Measurements from ENCODE around the gene ZSWIM5. TPM values are rescaled to one million over a fixed set of nuclear protein-coding genes. Genes with fewer than 3 reads are reported as not detected.

The ZSWIM5 gene
- total and polyA plus RNA-seq, 9 of the 15 experiments (the other 6 are each of a cell fraction or from before 2014, with no cell fraction given), result under 0.01 to 0.07 (median 0.03) TPM; not detected in 3

DNA sequence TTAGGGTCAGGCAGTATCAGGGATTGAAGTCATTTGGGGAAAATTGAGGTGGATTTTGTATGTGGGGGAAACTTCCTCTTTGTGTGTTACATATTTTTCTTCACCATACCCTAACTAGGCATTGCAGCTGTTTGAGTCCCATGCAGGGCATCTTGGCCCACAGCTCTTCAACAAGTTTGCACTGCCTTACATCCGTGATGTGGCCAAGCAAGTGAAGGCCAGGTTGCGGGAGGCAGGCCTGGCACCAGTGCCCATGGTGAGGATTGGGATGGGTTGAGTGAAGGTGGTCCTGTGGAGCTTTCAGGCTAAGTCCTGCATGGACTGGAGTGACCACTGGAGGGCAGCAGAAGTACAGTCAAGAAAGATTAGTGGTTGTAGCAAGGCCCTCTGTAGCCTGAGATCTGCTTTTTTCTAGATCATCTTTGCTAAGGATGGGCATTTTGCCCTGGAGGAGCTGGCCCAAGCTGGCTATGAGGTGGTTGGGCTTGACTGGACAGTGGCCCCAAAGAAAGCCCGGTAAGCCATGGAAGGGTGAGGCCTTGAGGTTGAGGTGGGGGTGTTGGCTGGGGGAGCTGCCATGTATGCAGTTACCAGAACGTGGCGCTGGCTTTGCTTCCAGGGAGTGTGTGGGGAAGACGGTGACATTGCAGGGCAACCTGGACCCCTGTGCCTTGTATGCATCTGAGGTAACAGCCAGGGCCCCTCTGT is 191.9 kb downstream of the ZSWIM5 start (continued):
- TF ChIP-seq ZNF398 (CRISPR knock-in tag; IDR thresholded peaks at IDR 0.05) (no peak), ZNF408 (CRISPR knock-in tag; IDR thresholded peaks at IDR 0.05; ENCODE audit: low read depth) (no peak), ZNF436 (CRISPR knock-in tag; IDR thresholded peaks at IDR 0.05) (no peak), TAF15 (IDR thresholded peaks at IDR 0.05; ENCODE audit: low read depth, low read length) (no peak), ZNF263 (CRISPR knock-in tag; IDR thresholded peaks at IDR 0.05; ENCODE audit: borderline replicate concordance) (peak; percentile 42; the same call in 1 of the 2 replicates), ZNF696 (CRISPR knock-in tag; conservative IDR thresholded peaks at IDR 0.05) (no peak), DMBX1 (CRISPR knock-in tag; IDR thresholded peaks at IDR 0.05; ENCODE audit: borderline replicate concordance) (0 out of 2 replicates have a peak, but pooled peaks have one; percentile 54), XRCC5 (IDR thresholded peaks at IDR 0.05; ENCODE audit: low read depth, low read length) (peak; percentile 96), KDM1A (IDR thresholded peaks at IDR 0.05) (no peak), HMGN3 (IDR thresholded peaks at IDR 0.05; ENCODE audit: borderline replicate concordance, extremely low read depth, insufficient read length, low read depth, low read length) (no peak), ETV1 (tag; conservative IDR thresholded peaks at IDR 0.05; ENCODE audit: low read depth) (no peak), TCF7L2 (IDR thresholded peaks at IDR 0.05; ENCODE audit: low read depth, low read length) (no peak), RBM22 (IDR thresholded peaks at IDR 0.05; ENCODE audit: low read depth, low read length, poor library complexity, severe bottlenecking) (no peak), ZNF639 (CRISPR knock-in tag; conservative IDR thresholded peaks at IDR 0.05 in 1 of 2, IDR thresholded peaks at IDR 0.05 in 1 of 2) (no peak), SRF (CRISPR knock-in tag; IDR thresholded peaks at IDR 0.05) (no peak), GTF2A2 (tag; IDR thresholded peaks at IDR 0.05) (no peak)
- TF ChIP-seq, protein P1, sequence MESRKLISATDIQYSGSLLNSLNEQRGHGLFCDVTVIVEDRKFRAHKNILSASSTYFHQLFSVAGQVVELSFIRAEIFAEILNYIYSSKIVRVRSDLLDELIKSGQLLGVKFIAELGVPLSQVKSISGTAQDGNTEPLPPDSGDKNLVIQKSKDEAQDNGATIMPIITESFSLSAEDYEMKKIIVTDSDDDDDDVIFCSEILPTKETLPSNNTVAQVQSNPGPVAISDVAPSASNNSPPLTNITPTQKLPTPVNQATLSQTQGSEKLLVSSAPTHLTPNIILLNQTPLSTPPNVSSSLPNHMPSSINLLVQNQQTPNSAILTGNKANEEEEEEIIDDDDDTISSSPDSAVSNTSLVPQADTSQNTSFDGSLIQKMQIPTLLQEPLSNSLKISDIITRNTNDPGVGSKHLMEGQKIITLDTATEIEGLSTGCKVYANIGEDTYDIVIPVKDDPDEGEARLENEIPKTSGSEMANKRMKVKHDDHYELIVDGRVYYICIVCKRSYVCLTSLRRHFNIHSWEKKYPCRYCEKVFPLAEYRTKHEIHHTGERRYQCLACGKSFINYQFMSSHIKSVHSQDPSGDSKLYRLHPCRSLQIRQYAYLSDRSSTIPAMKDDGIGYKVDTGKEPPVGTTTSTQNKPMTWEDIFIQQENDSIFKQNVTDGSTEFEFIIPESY (CRISPR knock-in tag; IDR thresholded peaks at IDR 0.05), result 0 out of 2 replicates have a peak, but pooled peaks have one; percentile 41
- TF ChIP-seq, protein P2, sequence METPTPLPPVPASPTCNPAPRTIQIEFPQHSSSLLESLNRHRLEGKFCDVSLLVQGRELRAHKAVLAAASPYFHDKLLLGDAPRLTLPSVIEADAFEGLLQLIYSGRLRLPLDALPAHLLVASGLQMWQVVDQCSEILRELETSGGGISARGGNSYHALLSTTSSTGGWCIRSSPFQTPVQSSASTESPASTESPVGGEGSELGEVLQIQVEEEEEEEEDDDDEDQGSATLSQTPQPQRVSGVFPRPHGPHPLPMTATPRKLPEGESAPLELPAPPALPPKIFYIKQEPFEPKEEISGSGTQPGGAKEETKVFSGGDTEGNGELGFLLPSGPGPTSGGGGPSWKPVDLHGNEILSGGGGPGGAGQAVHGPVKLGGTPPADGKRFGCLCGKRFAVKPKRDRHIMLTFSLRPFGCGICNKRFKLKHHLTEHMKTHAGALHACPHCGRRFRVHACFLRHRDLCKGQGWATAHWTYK (CRISPR knock-in tag; IDR thresholded peaks at IDR 0.05), result no peak
